HEK293T (cell line): ENCODE data around the gene CHTF18.

Experiments used
- NFRKB ChIP-seq: fragments of 450-650 bp; IDR thresholded peaks from 2 replicates; pipeline ENCODE4 v1.6.1; 2016; ENCODE audit warnings: mild to moderate bottlenecking, moderate library complexity
- SP1 ChIP-seq: fragments of 450-650 bp; IDR thresholded peaks from 2 replicates; pipeline ENCODE4 v1.6.1; 2017
- SUZ12 ChIP-seq: fragments of 450-650 bp; IDR thresholded peaks from 2 replicates; pipeline ENCODE4 v1.6.1; 2016; ENCODE audit warnings: mild to moderate bottlenecking

GRCh38 chr16:767743-768235 lies 20.6 kb upstream of the CHTF18 start:
- TF ChIP-seq SP1 = no peak
- no peak for TF ChIP-seq SUZ12
- no peak for TF ChIP-seq NFRKB
